Measurements from ENCODE around the gene FGG.

The FGG gene

DNA sequence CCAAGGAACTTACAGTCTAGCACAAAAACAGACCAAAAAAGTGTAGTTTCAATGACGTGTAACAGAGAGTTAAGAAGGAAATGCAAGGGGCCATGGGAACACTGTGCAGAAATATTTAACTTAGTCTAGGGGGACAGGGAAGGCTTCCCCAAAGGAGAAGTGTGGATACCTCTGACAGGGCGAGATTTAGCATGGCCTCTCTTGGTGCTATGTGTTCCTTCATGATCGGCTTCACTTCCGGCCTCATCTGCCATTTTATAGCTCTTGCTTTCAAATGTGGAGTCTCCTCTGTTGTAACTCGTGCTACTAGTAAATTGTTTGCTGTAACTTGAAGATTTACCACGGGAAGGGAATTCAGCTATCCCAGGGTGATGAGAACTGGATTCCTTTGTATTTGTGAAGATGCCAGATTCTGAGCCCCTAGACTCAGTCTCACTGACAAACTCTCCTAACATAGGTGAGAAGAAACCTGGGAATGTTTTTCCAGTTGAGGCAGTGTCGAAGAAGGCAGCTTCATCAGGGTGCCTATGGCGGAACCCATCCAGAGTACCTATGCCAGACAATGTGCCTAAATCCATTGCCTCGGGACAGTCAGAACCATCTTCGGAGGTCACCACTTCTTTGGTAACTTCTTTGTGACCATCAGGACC lies 27.0 kb downstream of the FGG start:
- no peak for DNase-seq

DNA sequence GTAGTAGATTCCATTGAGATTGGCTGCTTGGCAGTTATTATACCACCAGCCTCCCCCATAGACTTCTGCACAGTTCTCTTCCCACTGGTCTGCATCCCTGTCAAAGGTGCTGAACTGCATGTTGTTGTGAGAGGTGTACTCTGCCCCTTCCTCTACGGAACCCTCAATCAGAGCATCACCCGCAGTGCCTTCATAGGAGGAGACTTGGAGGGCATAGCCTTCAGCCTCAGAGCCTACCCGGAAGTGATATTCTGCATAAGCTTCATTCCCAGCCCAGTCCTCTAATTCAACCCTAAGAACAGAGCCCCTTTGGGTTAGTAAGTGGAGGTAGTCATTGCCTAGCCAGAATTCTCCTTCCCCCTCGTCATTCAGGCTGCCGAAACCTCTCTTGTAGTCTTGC lies 28.2 kb downstream of the FGG start:
- no peak for DNase-seq

DNA sequence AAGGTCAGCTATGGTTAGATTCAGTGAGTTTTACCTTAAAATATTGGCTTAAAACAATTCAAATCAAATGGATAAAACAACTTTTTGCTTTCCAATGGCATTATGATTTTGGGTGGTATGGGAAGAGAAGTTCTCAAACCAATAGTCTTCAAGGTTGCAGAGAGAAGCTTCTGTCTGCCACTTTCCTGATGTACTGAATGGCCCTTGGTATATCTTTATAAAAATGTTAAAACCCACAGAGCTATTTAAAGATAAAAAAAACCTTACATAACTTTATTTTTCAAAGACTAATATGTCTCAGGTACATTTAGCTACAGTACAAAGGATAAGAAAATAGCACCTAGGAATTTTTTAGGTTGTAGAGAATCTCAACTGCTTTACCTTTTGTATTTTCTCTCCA lies 28.8 kb downstream of the FGG start:
- no peak for DNase-seq

DNA sequence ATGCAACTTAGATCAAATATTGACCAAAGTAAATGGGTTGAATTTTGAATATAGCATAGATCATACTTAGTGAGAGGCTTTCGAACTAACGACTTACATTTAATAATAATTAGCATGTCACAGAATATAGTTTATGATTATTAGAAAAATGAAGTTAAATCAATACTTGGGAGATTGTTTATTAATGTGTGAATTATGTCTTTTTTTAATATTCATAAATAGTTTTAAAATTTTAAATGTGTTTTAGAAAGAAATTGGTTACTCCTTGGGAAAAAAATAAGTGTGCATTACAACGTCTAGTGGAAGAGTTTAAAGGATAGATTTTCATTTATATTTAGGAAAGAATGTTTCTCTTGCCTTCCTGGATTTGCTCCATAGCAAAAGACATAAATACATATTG lies 29.2 kb downstream of the FGG start:
- DNase-seq: no peak

DNA sequence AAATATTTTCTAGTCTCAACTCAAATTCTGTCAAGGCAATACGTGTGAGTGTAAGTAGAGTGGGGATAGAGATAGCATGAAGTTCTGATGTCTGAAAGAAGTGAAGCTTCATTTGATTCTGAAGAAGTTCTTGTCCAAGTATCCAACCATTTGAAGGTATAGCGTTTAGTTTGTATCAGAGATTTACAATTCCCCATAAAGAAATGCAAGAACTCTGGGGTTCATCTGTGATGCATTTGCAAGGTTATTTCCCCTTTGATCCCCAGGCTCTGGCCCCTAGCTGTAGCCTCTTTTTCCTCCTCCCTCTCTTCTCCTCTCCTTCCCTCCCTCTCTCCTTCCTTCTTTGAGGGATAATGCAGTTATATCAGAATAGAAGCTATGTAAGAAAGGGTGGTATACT lies 29.7 kb downstream of the FGG start:
- DNase-seq: no peak

DNA sequence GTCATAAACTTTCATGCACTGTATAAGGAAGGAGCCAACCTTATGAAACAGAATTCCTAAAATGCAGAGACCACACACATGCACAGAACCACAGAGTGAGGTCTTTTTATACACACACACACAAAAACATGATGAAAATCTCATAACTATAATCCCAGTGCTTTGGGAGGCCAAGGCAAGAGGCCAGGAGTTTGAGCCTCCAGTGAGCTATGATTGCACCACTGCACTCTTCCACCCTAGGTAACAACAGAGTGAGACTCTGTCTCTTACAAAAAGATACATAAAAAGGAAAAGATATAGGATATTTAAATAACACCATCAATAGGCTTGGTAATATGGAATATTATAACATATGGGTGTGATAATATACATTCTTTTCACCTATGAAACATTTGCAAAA lies 32.5 kb downstream of the FGG start:
- no peak for DNase-seq

DNA sequence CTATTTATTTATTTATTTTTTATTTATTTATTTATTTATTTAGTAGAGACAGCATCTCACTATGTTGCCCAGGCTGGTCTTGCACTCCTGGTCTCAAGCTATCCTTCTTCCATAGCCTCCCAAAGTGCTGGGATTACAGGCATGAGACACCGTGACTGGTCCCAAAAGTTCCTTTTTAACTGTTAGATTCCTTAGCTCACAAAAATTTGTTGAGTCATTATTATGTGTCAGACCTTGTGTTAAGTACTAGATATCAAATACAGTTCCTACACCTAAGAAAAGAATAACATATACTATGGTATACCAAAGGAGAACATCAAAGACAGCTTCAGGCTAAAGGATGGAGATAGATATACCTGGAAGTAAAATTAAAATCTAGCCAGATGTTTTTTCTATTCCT lies 33.5 kb downstream of the FGG start:
- no peak for DNase-seq

DNA sequence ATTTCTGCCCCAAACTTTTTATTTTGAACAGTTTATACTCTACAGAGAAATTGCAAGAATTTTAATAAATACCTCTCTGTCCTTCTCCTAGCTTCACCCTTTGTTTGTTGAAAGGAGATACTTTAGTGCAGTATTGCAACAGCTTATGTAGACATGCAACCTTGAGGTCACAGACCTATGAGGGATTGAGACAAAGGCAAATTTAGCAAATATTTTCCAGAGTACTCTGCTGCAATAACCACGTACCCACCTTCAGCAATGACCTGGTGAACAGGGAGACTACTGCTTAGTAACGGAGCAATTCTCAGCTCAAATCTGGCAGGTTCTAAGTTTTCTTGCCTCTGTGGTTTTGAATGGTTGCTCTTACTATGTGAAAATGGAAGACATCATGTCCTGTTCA lies 35.1 kb downstream of the FGG start:
- no peak for DNase-seq

DNA sequence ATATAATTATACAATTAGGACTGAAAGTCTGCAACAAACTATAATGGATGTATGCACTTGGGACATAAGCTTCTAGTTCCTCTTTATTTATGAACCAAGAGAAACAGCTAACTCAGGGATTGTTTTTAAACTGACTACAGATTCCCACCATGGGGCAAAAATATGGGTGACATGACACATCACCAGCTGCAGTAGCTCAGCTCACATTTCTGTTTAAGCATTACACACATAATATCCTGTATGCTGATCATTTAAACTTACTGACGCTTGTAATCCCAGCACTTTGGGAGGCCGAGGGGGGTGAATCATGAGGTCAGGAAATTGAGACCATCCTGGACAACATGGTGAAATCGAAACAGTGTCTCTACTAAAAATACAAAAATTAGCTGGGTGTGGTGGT lies 38.1 kb downstream of the FGG start:
- no peak for DNase-seq

DNA sequence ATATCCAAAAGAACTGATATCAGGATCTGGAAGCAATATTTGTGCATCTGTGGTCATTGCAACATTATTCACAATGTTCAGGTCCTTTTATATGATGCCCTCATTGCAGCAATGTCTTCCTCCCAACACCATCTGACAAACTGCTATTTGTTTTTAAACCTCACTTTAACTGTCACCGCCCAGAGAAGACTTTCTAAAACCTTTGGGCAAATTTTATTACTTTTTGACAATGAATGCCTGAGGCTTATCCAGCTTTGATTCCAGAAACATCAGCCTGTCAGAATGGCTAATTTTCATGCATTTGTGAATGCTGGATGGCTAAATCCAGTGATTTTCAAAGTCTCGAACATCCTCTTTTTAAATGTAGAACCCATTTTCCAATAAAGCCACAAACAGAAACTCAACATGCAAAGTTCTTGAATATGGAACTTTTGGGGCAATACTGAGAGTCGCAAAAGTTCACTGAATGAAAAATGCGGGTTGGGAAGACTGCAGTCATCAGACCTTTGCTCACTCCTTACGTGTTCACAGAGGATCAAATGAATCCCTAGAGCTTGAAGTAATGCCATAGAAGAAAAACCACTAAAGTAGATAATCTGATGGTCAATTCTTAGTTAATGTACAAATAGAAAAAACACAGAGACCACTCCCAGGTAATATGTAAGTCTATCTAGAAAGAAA lies 39.1 kb downstream of the FGG start:
- no peak for DNase-seq

DNA sequence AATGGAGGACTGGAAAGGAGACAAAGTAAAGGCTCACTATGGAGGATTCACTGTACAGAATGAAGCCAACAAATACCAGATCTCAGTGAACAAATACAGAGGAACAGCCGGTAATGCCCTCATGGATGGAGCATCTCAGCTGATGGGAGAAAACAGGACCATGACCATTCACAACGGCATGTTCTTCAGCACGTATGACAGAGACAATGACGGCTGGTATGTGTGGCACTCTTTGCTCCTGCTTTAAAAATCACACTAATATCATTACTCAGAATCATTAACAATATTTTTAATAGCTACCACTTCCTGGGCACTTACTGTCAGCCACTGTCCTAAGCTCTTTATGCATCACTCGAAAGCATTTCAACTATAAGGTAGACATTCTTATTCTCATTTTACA lies 42.9 kb downstream of the FGG start:
- no peak for DNase-seq

DNA sequence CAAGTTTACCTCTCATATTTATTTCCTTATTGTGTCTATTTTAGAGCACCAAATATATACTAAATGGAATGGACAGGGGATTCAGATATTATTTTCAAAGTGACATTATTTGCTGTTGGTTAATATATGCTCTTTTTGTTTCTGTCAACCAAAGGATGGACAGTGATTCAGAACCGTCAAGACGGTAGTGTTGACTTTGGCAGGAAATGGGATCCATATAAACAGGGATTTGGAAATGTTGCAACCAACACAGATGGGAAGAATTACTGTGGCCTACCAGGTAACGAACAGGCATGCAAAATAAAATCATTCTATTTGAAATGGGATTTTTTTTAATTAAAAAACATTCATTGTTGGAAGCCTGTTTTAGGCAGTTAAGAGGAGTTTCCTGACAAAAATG lies 43.4 kb downstream of the FGG start:
- no peak for DNase-seq

DNA sequence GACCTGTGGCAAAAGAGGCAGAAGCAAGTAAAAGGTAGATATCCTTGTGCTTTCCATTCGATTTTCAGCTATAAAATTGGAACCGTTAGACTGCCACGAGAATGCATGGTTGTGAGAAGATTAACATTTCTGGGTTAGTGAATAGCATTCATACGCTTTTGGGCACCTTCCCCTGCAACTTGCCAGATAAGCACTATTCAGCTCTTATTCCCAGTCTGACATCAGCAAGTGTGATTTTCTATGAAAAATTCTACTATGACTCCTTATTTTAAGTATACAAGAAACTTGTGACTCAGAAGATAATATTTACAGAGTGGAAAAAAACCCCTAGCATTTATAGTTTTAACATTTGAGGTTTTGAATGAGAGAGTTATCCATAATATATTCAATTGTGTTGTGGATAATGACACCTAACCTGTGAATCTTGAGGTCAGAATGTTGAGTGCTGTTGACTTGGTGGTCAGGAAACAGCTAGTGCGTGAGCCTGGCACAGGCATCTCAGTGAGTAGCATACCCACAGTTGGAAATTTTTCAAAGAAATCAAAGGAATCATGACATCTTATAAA lies 45.7 kb downstream of the FGG start:
- DNase-seq: no peak

DNA sequence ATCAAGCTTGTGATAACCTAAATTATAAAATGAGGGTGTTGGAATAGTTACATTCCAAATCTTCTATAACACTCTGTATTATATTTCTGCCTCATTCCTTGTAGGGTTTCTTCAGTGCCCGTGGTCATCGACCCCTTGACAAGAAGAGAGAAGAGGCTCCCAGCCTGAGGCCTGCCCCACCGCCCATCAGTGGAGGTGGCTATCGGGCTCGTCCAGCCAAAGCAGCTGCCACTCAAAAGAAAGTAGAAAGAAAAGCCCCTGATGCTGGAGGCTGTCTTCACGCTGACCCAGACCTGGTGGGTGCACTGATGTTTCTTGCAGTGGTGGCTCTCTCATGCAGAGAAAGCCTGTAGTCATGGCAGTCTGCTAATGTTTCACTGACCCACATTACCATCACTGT lies 46.8 kb downstream of the FGG start:
- DNase-seq: no peak

DNA sequence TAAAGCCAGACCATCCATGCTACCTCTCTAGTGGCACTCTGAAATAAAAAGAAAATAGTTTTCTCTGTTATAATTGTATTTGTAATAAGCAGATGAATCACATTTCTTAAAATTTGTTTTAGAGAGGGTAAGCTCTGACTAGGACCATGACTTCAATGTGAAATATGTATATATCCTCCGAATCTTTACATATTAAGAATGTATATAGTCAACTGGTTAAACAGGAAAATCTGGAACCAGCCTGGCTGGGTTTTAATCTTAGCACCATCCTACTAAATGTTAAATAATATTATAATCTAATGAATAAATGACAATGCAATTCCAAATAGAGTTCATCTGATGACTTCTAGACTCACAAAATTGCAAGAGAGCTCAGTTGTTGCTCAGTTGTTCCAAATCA lies 48.1 kb downstream of the FGG start:
- DNase-seq: no peak

DNA sequence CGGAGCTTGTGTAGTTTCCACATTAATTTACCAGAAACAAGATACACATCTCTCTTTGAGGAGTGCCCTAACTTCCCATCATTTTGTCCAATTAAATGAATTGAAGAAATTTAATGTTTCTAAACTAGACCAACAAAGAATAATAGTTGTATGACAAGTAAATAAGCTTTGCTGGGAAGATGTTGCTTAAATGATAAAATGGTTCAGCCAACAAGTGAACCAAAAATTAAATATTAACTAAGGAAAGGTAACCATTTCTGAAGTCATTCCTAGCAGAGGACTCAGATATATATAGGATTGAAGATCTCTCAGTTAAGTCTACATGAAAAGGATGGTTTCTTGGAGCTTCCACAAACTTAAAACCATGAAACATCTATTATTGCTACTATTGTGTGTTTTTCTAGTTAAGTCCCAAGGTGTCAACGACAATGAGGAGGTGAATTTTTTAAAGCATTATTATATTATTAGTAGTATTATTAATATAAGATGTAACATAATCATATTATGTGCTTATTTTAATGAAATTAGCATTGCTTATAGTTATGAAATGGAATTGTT lies 49.7 kb downstream of the FGG start, which contains the start of gene FGB:
FGB (plus strand) TSS at position 315 of the 558 bp plus-strand sequence; CDS start at position 323, 8 bp downstream.
- no peak for DNase-seq

DNA sequence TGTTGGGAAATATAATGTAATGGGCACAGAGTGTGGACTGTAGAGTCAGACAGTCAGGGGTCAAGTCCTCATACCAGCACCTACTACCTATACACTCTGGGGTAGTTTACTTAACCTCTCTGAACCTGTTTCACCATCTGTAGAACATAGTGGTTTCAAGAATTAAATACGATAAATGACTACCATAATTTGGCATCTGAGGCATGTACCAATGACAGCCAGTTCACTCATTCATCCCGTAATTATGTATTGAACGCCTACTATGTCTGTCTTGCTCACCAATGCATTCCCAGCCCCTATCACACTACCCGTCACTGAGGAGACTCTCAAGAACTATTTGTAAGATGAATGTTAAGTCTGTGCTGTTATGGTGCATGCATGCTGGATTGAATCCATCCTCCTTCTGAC lies 51.6 kb downstream of the FGG start:
- DNase-seq: no peak

DNA sequence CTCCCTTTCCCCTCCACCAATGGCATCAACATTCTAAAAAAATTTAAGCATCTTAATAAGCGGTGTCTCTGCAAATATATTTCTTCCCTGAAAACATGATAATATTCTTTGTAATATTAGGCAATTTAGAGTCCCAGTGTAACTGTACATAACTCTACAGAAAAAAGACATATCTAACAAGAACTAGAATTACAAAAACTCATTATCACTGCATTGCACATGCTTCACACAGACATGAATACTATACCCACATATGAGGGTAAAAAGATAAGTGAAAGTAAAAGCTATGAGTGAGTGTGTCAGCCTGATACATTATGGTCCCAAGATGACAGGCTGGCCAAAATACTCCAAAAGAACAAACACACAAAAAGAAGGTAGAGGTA lies 52.0 kb downstream of the FGG start:
- no peak for DNase-seq

DNA sequence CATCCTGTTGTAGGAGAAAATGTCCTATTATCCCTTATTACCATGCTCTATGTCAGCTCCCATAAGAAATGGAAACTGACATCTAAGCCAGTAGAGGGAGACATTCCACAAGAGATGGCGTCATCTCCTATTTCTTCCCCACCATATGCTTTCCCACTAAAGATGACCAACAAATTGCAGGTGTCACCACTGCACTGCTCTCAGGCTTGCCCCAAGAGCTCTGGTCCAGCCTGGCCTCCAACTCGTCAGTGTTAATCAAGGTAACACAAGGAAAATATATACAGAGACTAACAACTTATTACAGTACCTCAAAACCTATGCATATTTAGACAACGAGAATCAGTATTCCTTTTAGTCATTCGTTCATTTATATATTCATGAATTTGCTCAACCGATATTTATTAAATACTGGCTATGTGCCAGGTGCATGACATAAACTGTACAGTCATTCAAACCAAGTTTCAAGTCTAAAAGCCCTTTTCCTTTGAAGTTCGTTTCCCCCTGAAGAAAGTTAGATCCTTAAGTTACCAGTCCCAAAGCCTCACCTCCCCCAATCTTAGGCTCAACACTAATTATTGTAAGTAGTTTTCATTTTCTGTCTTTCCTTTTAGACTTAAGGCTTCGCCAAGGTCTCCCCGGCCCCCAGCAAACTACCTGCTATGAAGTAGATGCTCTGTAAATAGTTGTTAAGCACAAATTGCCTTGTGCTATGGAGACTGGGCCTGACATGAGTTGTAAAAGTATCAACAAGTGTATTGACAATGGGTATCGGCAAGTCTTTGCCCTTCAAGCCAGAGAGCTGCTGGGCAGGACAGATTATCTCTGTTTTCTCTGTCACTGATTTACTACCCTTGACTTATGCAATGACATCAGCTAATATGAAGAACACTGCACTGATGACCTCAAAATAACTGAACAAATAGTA lies 52.7 kb downstream of the FGG start:
- DNase-seq: peak; percentile 12

DNA sequence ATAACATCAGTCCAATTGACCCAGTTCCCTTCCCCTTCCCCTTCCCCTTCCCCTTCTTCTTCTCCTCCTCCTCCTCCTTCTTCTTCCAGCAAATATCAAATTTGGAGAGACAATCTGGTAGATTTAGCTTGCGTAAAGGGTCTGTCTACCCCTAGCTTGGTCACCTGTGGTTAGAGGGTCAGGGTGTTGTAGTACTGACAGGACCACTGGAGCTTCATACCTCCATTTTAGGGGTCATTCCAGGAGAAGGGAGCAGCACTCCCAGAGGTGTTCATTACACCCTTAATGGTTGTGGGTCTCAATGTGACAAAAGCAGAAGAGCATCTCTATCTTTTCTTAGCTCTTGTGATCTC lies 53.3 kb downstream of the FGG start:
- DNase-seq: no peak
